Measurements from ENCODE around the gene LAMTOR3.

DNA sequence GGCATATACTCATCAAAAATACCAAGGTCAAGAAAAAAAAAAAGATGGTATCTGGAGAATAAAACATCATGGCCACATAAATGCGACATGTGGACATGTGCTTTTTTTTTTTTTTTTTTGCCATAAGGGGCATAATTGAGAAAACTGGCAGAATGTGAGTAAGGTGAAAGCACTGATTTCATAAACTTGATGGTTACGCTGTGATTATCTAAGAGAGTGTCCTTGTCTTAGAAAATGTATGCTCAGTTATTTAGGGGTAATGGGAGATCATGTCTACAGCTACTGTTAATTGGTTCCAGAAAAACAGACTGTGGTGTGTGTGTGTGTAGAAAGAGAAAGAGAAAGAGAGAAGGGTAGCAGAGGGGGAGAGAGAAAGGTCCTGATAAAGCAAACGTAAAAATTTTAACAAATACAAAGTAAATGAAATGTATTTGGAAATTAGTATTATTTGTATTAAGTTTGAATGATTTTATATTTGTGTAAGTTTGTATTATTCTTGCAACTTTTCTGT, 44.1 kb upstream of the LAMTOR3 start:
- TF ChIP-seq POLR2AphosphoS5 (IDR thresholded peaks at IDR 0.05) (no peak), EP300 (IDR thresholded peaks at IDR 0.05) (no peak)
